ENCODE data around the gene DNAH6.

DNA sequence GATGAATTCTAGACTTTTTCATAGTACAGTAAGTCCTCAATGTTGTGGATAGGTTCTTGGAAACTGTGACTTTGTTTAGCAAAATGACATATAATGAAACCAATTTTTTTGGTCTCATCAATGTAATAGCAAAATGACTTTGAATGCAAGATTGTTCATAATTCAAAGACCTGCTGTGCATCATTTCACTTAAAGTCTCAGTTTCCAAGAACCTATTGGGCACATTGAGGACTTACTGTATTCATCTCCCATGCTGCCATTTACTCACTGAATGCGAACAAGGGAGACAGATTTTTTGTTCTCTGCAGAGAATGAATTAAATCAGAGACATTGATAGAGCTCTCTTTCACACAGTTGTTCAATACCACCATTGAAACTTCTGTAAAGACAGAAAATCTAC lies 211.0 kb downstream of the DNAH6 start:
- TF ChIP-seq POLR2A (IDR thresholded peaks at IDR 0.05) (no peak), POLR2AphosphoS5 (IDR thresholded peaks at IDR 0.05) (no peak), EP300 (IDR thresholded peaks at IDR 0.05) (no peak)
- TF ChIP-seq, protein P1, sequence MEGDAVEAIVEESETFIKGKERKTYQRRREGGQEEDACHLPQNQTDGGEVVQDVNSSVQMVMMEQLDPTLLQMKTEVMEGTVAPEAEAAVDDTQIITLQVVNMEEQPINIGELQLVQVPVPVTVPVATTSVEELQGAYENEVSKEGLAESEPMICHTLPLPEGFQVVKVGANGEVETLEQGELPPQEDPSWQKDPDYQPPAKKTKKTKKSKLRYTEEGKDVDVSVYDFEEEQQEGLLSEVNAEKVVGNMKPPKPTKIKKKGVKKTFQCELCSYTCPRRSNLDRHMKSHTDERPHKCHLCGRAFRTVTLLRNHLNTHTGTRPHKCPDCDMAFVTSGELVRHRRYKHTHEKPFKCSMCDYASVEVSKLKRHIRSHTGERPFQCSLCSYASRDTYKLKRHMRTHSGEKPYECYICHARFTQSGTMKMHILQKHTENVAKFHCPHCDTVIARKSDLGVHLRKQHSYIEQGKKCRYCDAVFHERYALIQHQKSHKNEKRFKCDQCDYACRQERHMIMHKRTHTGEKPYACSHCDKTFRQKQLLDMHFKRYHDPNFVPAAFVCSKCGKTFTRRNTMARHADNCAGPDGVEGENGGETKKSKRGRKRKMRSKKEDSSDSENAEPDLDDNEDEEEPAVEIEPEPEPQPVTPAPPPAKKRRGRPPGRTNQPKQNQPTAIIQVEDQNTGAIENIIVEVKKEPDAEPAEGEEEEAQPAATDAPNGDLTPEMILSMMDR (IDR thresholded peaks at IDR 0.05), result no peak

Measured in gastroesophageal sphincter (tissue), 3 donors.